ENCODE measurements around the gene DNAH14. TPM values are rescaled to one million over a fixed set of nuclear protein-coding genes. Genes with fewer than 3 reads are reported as not detected.

The DNAH14 gene
- total RNA-seq, 4 donors from 2014 or later = 3.5 to 7.0 (median 5.6) TPM

- peak; percentile 68 for DNase-seq (ENCODE audit: low spot score)
- no peak for TF ChIP-seq CTCF (IDR thresholded peaks at IDR 0.05)
- ATAC-seq (ENCODE audit: low FRiP score) = peak; percentile 96
Measured at GRCh38 chr1:225428068-225428880, 498.8 kb downstream of the DNAH14 start.

GRCh38 chr1:225428881-225429455 lies 499.5 kb downstream of the DNAH14 start:
- ATAC-seq (ENCODE audit: low FRiP score) (no peak), DNase-seq (ENCODE audit: low spot score) (no peak)
- no peak for TF ChIP-seq CTCF (IDR thresholded peaks at IDR 0.05)

GRCh38 chr1:225430301-225430700 lies 500.8 kb downstream of the DNAH14 start:
- no peak for DNase-seq (ENCODE audit: low spot score)
- ATAC-seq (ENCODE audit: low FRiP score) = no peak
- no peak for TF ChIP-seq CTCF (IDR thresholded peaks at IDR 0.05)

- TF ChIP-seq CTCF (IDR thresholded peaks at IDR 0.05) = no peak
- DNase-seq (ENCODE audit: low spot score) (no peak), ATAC-seq (ENCODE audit: low FRiP score) (no peak)
Measured at GRCh38 chr1:225431081-225431863, 501.8 kb downstream of the DNAH14 start.

- no peak for ATAC-seq (ENCODE audit: low FRiP score)
- TF ChIP-seq CTCF (IDR thresholded peaks at IDR 0.05) = no peak
- DNase-seq (ENCODE audit: low spot score) = no peak
Measured at GRCh38 chr1:225434046-225434445, 504.6 kb downstream of the DNAH14 start.

- DNase-seq (ENCODE audit: low spot score) (no peak), ATAC-seq (ENCODE audit: low FRiP score) (no peak)
- no peak for TF ChIP-seq CTCF (IDR thresholded peaks at IDR 0.05)
Measured at GRCh38 chr1:225435076-225435475, 505.6 kb downstream of the DNAH14 start.
